Body of pancreas (tissue), 4 donors: ENCODE results near the gene VSTM4.

ENCODE experiments used
- CTCF ChIP-seq, 7 experiments: fragments of 450-650 bp in 4 of 7; fragments of 200-600 bp in 3 of 7; sonication (generic) in 3 of 7; IDR thresholded peaks; one replicate each; pipeline ENCODE4 v1.5.1; 2016 to 2019; ENCODE audit warnings: antibody characterized with exemption in 7 of 7
- POLR2A ChIP-seq, 3 donors: fragments of 450-650 bp; IDR thresholded peaks; one replicate each; pipeline ENCODE4 v1.6.1; 2016; ENCODE audit warnings: antibody characterized with exemption in 3 of 3, mild to moderate bottlenecking in 2 of 3

GRCh38 chr10:49119746-49120145 is 4.4 kb upstream of the VSTM4 start:
- TF ChIP-seq CTCF (IDR thresholded peaks at IDR 0.05) (no peak), POLR2A (IDR thresholded peaks at IDR 0.05) (no peak)
